ENCODE results near the gene FUCA1. TPM values are rescaled to one million over a fixed set of nuclear protein-coding genes. Genes with fewer than 3 reads are reported as not detected.
"Not testable (repeated sequence)": the region's sequence is repeated elsewhere in the genome, so short reads cannot be mapped to it uniquely, and the experiment has no call there.

The FUCA1 gene
- total RNA-seq, 4 donors from 2014 or later = 8.1 to 15.4 (median 12.4) TPM

- H3K9me3 ChIP-seq = no peaks in the 10 kb centered on the region
- no peak for TF ChIP-seq CTCF (IDR thresholded peaks at IDR 0.05 in 4 of 5, conservative IDR thresholded peaks at IDR 0.05 in 1 of 5)
- TF ChIP-seq POLR2A (IDR thresholded peaks at IDR 0.05) = peak in 1 of 2 donors; percentile 48
- DNase-seq (peak; percentile 69 to 83), ATAC-seq (peak; percentile 90 to 91)
- H3K27me3 ChIP-seq = no peaks in the 10 kb centered on the region
- peak overlapping the region; percentile 83 to 95 (median 86) for H3K27ac ChIP-seq
- intact Hi-C loops (cut with DNase I; ENCODE audit: low total_unique reads) (no loop called here), in situ Hi-C loops (cut with MboI; ENCODE audit: low sequenced_read_pairs in 4 of 4) (no loop called here)
- peaks cover 0 to 12% of the 10 kb centered on the region in 2 donors for H3K36me3 ChIP-seq
- H3K4me1 ChIP-seq = peaks cover 14 to 20% of the 10 kb centered on the region in 2 donors
- H3K4me3 ChIP-seq = peak overlapping the region in 1 of 4 donors; percentile 6
These were observed 19.1 kb downstream of the FUCA1 start for GRCh38 chr1:23848673-23849616.

GRCh38 chr1:23847482-23848095 lies 20.5 kb downstream of the FUCA1 start:
- H3K9me3 ChIP-seq; DNase-seq; intact Hi-C loops (cut with DNase I; ENCODE audit: low total_unique reads); H3K27me3 ChIP-seq; ATAC-seq; H3K4me3 ChIP-seq; in situ Hi-C loops (cut with MboI; ENCODE audit: low sequenced_read_pairs in 4 of 4): not testable (repeated sequence)
- Histone ChIP-seq H3K36me3 (peaks cover 0 to 12% of the 10 kb centered on the region in 2 donors), H3K27ac (peak overlapping the region in 3 of 4 donors; percentile 83 to 95 (median 84)), H3K4me1 (peaks cover 14 to 20% of the 10 kb centered on the region in 2 donors)

GRCh38 chr1:23845163-23845562 lies 22.9 kb downstream of the FUCA1 start:
- H3K9me3 ChIP-seq = no peaks in the 10 kb centered on the region
- peak overlapping the region; percentile 4 to 57 (median 22) for H3K27ac ChIP-seq
- no peak for DNase-seq
- in situ Hi-C loops (cut with MboI; ENCODE audit: low sequenced_read_pairs in 4 of 4) (no loop called here), intact Hi-C loops (cut with DNase I; ENCODE audit: low total_unique reads) (no loop called here)
- H3K4me1 ChIP-seq = peaks cover 14 to 20% of the 10 kb centered on the region in 2 donors
- no peaks in the 10 kb centered on the region for H3K27me3 ChIP-seq
- TF ChIP-seq CTCF (IDR thresholded peaks at IDR 0.05 in 4 of 5, conservative IDR thresholded peaks at IDR 0.05 in 1 of 5) = no peak
- peak in 1 of 2 donors; percentile 15 for TF ChIP-seq POLR2A (IDR thresholded peaks at IDR 0.05)
- H3K36me3 ChIP-seq = peaks cover 0 to 12% of the 10 kb centered on the region in 2 donors
- H3K4me3 ChIP-seq = no peak overlapping the region
- no peak for ATAC-seq

GRCh38 chr1:23843644-23844043 lies 24.4 kb downstream of the FUCA1 start:
- DNase-seq (no peak), ATAC-seq (no peak)
- Histone ChIP-seq H3K27me3 (no peaks in the 10 kb centered on the region), H3K27ac (no peak overlapping the region), H3K36me3 (peaks cover 0 to 12% of the 10 kb centered on the region in 2 donors), H3K9me3 (no peaks in the 10 kb centered on the region), H3K4me1 (peaks cover 8 to 12% of the 10 kb centered on the region in 2 donors), H3K4me3 (no peak overlapping the region)
- TF ChIP-seq POLR2A (IDR thresholded peaks at IDR 0.05) (no peak), CTCF (IDR thresholded peaks at IDR 0.05 in 4 of 5, conservative IDR thresholded peaks at IDR 0.05 in 1 of 5) (no peak)
- in situ Hi-C loops (cut with MboI; ENCODE audit: low sequenced_read_pairs in 4 of 4) (no loop called here), intact Hi-C loops (cut with DNase I; ENCODE audit: low total_unique reads) (no loop called here)

- H3K4me3 ChIP-seq = peak overlapping the region; percentile 15 to 48 (median 33)
- no peaks in the 10 kb centered on the region for H3K27me3 ChIP-seq
- peaks cover 3 to 6% of the 10 kb centered on the region in 2 donors for H3K4me1 ChIP-seq
- H3K27ac ChIP-seq = peak overlapping the region in 1 of 4 donors; percentile 44
- TF ChIP-seq CTCF (IDR thresholded peaks at IDR 0.05 in 4 of 5, conservative IDR thresholded peaks at IDR 0.05 in 1 of 5) (no peak), POLR2A (IDR thresholded peaks at IDR 0.05) (no peak)
- peak; percentile 40 to 43 for DNase-seq
- peak; percentile 74 to 85 for ATAC-seq
- intact Hi-C loops (cut with DNase I; ENCODE audit: low total_unique reads) = no loop called here
- in situ Hi-C loops (cut with MboI; ENCODE audit: low sequenced_read_pairs in 4 of 4) = no loop called here
- H3K36me3 ChIP-seq = no peaks in the 10 kb centered on the region
- H3K9me3 ChIP-seq = no peaks in the 10 kb centered on the region
These were observed 29.7 kb downstream of the FUCA1 start for GRCh38 chr1:23838401-23838866.
